ENCODE measurements around the gene MBD6. TPM values are rescaled to one million over a fixed set of nuclear protein-coding genes. Genes with fewer than 3 reads are reported as not detected.

Gene MBD6
- total RNA-seq, 1 donor from 2014 or later = 85.8 TPM

DNA sequence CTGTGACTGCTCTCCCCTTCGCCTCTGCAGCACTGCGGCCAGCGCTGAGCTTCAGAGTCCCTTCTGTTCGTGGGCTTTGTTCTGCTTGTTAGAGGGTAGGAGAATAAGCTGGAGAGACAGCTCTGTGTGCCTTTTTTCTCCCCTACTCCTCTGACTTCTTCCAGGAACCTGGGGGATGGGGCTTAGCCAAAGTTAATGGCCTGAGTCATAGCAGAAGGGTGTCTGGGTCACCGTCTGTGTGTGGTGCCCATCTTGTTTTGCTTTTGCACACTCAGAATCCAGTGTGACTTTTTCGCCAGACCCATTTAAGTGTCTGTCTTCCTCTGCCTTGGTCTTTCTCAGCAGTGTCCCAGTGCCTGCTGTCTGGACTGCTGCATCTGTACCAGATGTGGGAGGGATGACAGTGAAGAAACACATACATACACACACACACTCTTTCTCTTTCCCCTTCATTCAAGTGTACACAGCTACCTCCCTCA, 30.2 kb downstream of the MBD6 start:
- Histone ChIP-seq H3K36me3 (no peaks in the 10 kb centered on the region), H3K4me3 (no peak overlapping the region), H3K9me3 (no peaks in the 10 kb centered on the region), H3K27me3 (peaks cover 27% of the 10 kb centered on the region), H3K27ac (no peak overlapping the region), H3K4me1 (peaks cover 4% of the 10 kb centered on the region)
- ATAC-seq = no peak
- DNase-seq = peak; percentile 18
- TF ChIP-seq, protein P1, sequence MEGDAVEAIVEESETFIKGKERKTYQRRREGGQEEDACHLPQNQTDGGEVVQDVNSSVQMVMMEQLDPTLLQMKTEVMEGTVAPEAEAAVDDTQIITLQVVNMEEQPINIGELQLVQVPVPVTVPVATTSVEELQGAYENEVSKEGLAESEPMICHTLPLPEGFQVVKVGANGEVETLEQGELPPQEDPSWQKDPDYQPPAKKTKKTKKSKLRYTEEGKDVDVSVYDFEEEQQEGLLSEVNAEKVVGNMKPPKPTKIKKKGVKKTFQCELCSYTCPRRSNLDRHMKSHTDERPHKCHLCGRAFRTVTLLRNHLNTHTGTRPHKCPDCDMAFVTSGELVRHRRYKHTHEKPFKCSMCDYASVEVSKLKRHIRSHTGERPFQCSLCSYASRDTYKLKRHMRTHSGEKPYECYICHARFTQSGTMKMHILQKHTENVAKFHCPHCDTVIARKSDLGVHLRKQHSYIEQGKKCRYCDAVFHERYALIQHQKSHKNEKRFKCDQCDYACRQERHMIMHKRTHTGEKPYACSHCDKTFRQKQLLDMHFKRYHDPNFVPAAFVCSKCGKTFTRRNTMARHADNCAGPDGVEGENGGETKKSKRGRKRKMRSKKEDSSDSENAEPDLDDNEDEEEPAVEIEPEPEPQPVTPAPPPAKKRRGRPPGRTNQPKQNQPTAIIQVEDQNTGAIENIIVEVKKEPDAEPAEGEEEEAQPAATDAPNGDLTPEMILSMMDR (IDR thresholded peaks at IDR 0.05) = no peak
- intact Hi-C loops (cut with DNase I) = no loop called here

DNA sequence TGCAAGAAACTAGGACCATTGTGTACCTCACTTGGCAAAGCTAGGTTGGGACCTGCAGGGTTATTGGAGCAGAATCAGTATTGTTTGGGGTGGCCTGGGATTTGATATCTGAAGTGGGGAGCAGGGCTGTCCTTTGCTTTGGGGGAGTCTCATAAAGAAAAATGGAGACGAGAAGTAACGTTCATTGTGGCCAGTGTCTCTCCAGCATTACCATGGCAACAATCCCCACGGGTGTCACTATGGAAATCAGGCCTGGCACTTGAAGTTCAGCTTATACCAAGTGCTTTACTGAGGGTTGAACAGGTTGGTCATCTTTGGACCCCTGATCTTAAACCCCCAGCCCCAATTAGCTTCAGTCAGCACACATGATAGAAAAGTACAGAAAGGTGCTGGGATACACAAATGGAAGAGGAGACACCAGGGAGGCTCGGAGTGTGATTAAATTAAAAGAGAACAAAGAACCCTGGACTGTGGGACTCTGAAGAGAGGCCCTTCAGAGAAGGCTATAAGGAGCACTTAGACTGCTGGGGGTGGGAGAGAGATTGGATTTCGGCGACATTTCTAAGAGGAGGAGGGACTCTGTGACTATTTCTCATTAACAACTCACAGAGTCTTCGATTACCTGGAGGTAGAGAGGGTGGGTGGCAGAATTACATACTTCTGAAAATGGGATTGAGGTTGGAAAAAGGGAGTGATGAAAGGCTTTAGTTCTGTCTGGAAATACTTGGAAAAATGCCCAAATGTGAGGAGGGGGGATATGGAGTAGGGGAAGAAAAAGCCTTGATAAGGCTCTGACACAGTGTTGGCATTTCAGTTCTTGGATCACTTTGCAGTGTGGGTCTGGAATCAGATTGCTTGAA, 30.9 kb downstream of the MBD6 start:
- Histone ChIP-seq H3K36me3 (no peaks in the 10 kb centered on the region), H3K9me3 (no peaks in the 10 kb centered on the region), H3K4me1 (peaks cover 4% of the 10 kb centered on the region), H3K27ac (no peak overlapping the region), H3K27me3 (peaks cover 20% of the 10 kb centered on the region), H3K4me3 (no peak overlapping the region)
- ATAC-seq (no peak), DNase-seq (no peak)
- intact Hi-C loops (cut with DNase I) = no loop called here
- TF ChIP-seq, protein P1 (IDR thresholded peaks at IDR 0.05) = no peak

DNA sequence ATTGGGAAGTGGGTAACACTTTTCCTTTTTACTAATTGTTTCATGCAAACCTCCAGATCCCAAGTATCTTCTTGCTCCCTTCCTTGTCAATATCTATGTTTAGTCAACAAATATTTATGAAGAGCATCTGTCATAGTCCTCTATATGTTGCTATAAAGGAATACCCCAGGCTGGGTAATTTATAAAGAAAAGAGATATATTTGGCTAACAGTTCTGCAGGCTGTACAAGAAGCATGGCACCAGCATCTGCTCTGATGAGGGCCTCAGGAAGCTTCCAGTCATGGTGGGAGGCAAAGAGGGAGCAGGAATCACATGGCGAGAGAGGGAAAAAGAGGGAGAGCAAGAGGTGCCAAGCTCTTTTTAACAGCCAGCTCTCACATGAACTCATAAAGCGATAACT, 31.8 kb downstream of the MBD6 start:
- peak; percentile 2 for DNase-seq
- Histone ChIP-seq H3K27me3 (peaks cover 12% of the 10 kb centered on the region), H3K36me3 (no peaks in the 10 kb centered on the region), H3K27ac (no peak overlapping the region), H3K4me3 (no peak overlapping the region), H3K9me3 (no peaks in the 10 kb centered on the region), H3K4me1 (peaks cover 4% of the 10 kb centered on the region)
- no peak for ATAC-seq
- intact Hi-C loops (cut with DNase I) = no loop called here
- TF ChIP-seq, protein P1 (IDR thresholded peaks at IDR 0.05) = no peak

DNA sequence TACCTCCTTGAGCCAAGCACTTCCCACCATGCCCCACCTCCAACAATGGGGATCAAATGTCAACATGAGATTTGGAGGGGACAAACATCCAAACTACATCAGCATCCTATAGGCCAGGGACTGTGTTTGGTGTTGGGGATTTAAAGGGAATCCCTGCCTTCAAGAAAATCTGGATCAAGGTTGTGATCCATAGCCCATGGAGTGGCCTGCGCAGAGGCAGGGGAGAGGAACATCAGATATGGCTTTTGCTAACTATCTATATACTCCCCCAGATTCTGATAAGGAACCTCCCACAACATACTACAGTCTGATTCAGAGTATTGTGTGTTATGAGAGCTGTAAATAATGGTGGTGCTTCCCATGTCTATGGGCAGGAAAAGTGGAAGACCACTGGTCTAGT, 32.3 kb downstream of the MBD6 start:
- Histone ChIP-seq H3K36me3 (no peaks in the 10 kb centered on the region), H3K27me3 (peaks cover 9% of the 10 kb centered on the region), H3K27ac (no peak overlapping the region), H3K4me1 (peaks cover 3% of the 10 kb centered on the region), H3K9me3 (no peaks in the 10 kb centered on the region), H3K4me3 (no peak overlapping the region)
- TF ChIP-seq, protein P1 (IDR thresholded peaks at IDR 0.05) = no peak
- DNase-seq = peak; percentile 3
- no peak for ATAC-seq
- intact Hi-C loops (cut with DNase I) = no loop called here

DNA sequence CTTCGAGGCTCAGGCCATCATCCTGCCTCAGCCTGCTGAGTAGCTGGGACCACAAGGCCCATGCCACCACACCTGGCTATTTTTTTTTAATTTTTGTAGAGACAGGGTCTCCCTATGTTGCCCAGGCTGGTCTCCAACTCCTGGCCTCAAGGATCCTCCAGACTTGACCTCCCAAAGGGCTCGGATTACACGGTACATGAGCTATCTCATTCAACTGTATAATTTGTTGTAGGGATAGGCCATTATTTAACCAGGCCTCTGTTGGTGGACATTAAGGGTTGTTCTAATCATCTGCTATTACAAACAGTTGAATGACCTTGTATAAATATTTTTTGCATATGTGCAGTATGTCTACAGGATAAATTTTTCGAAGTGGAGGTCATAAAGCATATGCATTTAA, 36.2 kb downstream of the MBD6 start:
- no peak overlapping the region for H3K4me3 ChIP-seq
- no peaks in the 10 kb centered on the region for H3K9me3 ChIP-seq
- H3K36me3 ChIP-seq = no peaks in the 10 kb centered on the region
- intact Hi-C loops (cut with DNase I) = no loop called here
- DNase-seq (no peak), ATAC-seq (no peak)
- H3K4me1 ChIP-seq = no peaks in the 10 kb centered on the region
- TF ChIP-seq, protein P1 (IDR thresholded peaks at IDR 0.05) = no peak
- no peak overlapping the region for H3K27ac ChIP-seq
- H3K27me3 ChIP-seq = no peaks in the 10 kb centered on the region

All from upper lobe of right lung (tissue), 1 donor.